ENCODE results near the gene ACOX3.
"Not testable (repeated sequence)": the region's sequence is repeated elsewhere in the genome, so short reads cannot be mapped to it uniquely, and the experiment has no call there.

Gene ACOX3

GRCh38 chr4:8386131-8386530 lies 54.4 kb downstream of the ACOX3 start:
- not testable (repeated sequence) for H3K4me1 ChIP-seq (ENCODE audit: control insufficient read depth, insufficient read depth, low read length); H3K36me3 ChIP-seq (ENCODE audit: control insufficient read depth, insufficient read depth, low read length)

GRCh38 chr4:8385611-8386010 lies 54.9 kb downstream of the ACOX3 start:
- H3K27me3 ChIP-seq (ENCODE audit: control insufficient read depth, insufficient read depth, low read length): no peaks in the 10 kb centered on the region
- no peaks in the 10 kb centered on the region for H3K36me3 ChIP-seq (ENCODE audit: control insufficient read depth, insufficient read depth, low read length)
- no peak overlapping the region for H3K9ac ChIP-seq (ENCODE audit: low read length)
- H3K9me3 ChIP-seq (ENCODE audit: control insufficient read depth, low read length): no peaks in the 10 kb centered on the region
- H3K4me3 ChIP-seq (ENCODE audit: low read length): no peak overlapping the region
- no peaks in the 10 kb centered on the region for H3K4me1 ChIP-seq (ENCODE audit: control insufficient read depth, insufficient read depth, low read length)

More at GRCh38 chr4:8386131-8386530, 54.4 kb downstream of the ACOX3 start:
- H3K9ac ChIP-seq (ENCODE audit: low read length); H3K27me3 ChIP-seq (ENCODE audit: control insufficient read depth, insufficient read depth, low read length); H3K9me3 ChIP-seq (ENCODE audit: control insufficient read depth, low read length); H3K4me3 ChIP-seq (ENCODE audit: low read length): not testable (repeated sequence)

GRCh38 chr4:8385106-8385505 lies 55.4 kb downstream of the ACOX3 start:
- H3K27me3 ChIP-seq (ENCODE audit: control insufficient read depth, insufficient read depth, low read length): no peaks in the 10 kb centered on the region
- no peak overlapping the region for H3K4me3 ChIP-seq (ENCODE audit: low read length)
- H3K36me3 ChIP-seq (ENCODE audit: control insufficient read depth, insufficient read depth, low read length): no peaks in the 10 kb centered on the region
- no peaks in the 10 kb centered on the region for H3K9me3 ChIP-seq (ENCODE audit: control insufficient read depth, low read length)
- no peak overlapping the region for H3K9ac ChIP-seq (ENCODE audit: low read length)
- H3K4me1 ChIP-seq (ENCODE audit: control insufficient read depth, insufficient read depth, low read length): no peaks in the 10 kb centered on the region

- Histone ChIP-seq H3K9ac (ENCODE audit: low read length) (no peak overlapping the region), H3K36me3 (ENCODE audit: control insufficient read depth, insufficient read depth, low read length) (no peaks in the 10 kb centered on the region), H3K4me3 (ENCODE audit: low read length) (no peak overlapping the region), H3K27me3 (ENCODE audit: control insufficient read depth, insufficient read depth, low read length) (no peaks in the 10 kb centered on the region), H3K9me3 (ENCODE audit: control insufficient read depth, low read length) (no peaks in the 10 kb centered on the region), H3K4me1 (ENCODE audit: control insufficient read depth, insufficient read depth, low read length) (no peaks in the 10 kb centered on the region)
Observed at GRCh38 chr4:8384397-8385060, 56.0 kb downstream of the ACOX3 start.

- no peak overlapping the region for H3K4me3 ChIP-seq (ENCODE audit: low read length)
- H3K27me3 ChIP-seq (ENCODE audit: control insufficient read depth, insufficient read depth, low read length): no peaks in the 10 kb centered on the region
- H3K9me3 ChIP-seq (ENCODE audit: control insufficient read depth, low read length): no peaks in the 10 kb centered on the region
- H3K9ac ChIP-seq (ENCODE audit: low read length): no peak overlapping the region
- H3K36me3 ChIP-seq (ENCODE audit: control insufficient read depth, insufficient read depth, low read length): no peaks in the 10 kb centered on the region
- no peaks in the 10 kb centered on the region for H3K4me1 ChIP-seq (ENCODE audit: control insufficient read depth, insufficient read depth, low read length)
Observed at GRCh38 chr4:8383451-8384160, 56.9 kb downstream of the ACOX3 start.

- H3K4me1 ChIP-seq (ENCODE audit: control insufficient read depth, insufficient read depth, low read length): no peaks in the 10 kb centered on the region
- H3K9ac ChIP-seq (ENCODE audit: low read length): no peak overlapping the region
- no peak overlapping the region for H3K4me3 ChIP-seq (ENCODE audit: low read length)
- no peaks in the 10 kb centered on the region for H3K27me3 ChIP-seq (ENCODE audit: control insufficient read depth, insufficient read depth, low read length)
- no peaks in the 10 kb centered on the region for H3K36me3 ChIP-seq (ENCODE audit: control insufficient read depth, insufficient read depth, low read length)
- H3K9me3 ChIP-seq (ENCODE audit: control insufficient read depth, low read length): no peaks in the 10 kb centered on the region
Observed at GRCh38 chr4:8383016-8383415, 57.5 kb downstream of the ACOX3 start.

- Histone ChIP-seq H3K27me3 (ENCODE audit: control insufficient read depth, insufficient read depth, low read length) (no peaks in the 10 kb centered on the region), H3K9ac (ENCODE audit: low read length) (no peak overlapping the region), H3K9me3 (ENCODE audit: control insufficient read depth, low read length) (no peaks in the 10 kb centered on the region), H3K4me1 (ENCODE audit: control insufficient read depth, insufficient read depth, low read length) (no peaks in the 10 kb centered on the region), H3K36me3 (ENCODE audit: control insufficient read depth, insufficient read depth, low read length) (no peaks in the 10 kb centered on the region), H3K4me3 (ENCODE audit: low read length) (no peak overlapping the region)
Observed at GRCh38 chr4:8381814-8382581, 58.5 kb downstream of the ACOX3 start.

- H3K9ac ChIP-seq (ENCODE audit: low read length): no peak overlapping the region
- H3K4me1 ChIP-seq (ENCODE audit: control insufficient read depth, insufficient read depth, low read length): no peaks in the 10 kb centered on the region
- no peak overlapping the region for H3K4me3 ChIP-seq (ENCODE audit: low read length)
- no peaks in the 10 kb centered on the region for H3K36me3 ChIP-seq (ENCODE audit: control insufficient read depth, insufficient read depth, low read length)
- no peaks in the 10 kb centered on the region for H3K9me3 ChIP-seq (ENCODE audit: control insufficient read depth, low read length)
- no peaks in the 10 kb centered on the region for H3K27me3 ChIP-seq (ENCODE audit: control insufficient read depth, insufficient read depth, low read length)
Observed at GRCh38 chr4:8380511-8381415, 59.8 kb downstream of the ACOX3 start.

- Histone ChIP-seq H3K36me3 (ENCODE audit: control insufficient read depth, insufficient read depth, low read length) (no peaks in the 10 kb centered on the region), H3K9ac (ENCODE audit: low read length) (no peak overlapping the region)
Observed at GRCh38 chr4:8379771-8380170, 60.8 kb downstream of the ACOX3 start.

GRCh38 chr4:8379281-8379680 lies 61.2 kb downstream of the ACOX3 start:
- H3K36me3 ChIP-seq (ENCODE audit: control insufficient read depth, insufficient read depth, low read length): no peaks in the 10 kb centered on the region
- H3K27me3 ChIP-seq (ENCODE audit: control insufficient read depth, insufficient read depth, low read length): no peaks in the 10 kb centered on the region
- no peaks in the 10 kb centered on the region for H3K4me1 ChIP-seq (ENCODE audit: control insufficient read depth, insufficient read depth, low read length)
- H3K9ac ChIP-seq (ENCODE audit: low read length): no peak overlapping the region
- no peaks in the 10 kb centered on the region for H3K9me3 ChIP-seq (ENCODE audit: control insufficient read depth, low read length)
- no peak overlapping the region for H3K4me3 ChIP-seq (ENCODE audit: low read length)

More at GRCh38 chr4:8379771-8380170, 60.8 kb downstream of the ACOX3 start:
- Histone ChIP-seq H3K9me3 (ENCODE audit: control insufficient read depth, low read length) (no peaks in the 10 kb centered on the region), H3K27me3 (ENCODE audit: control insufficient read depth, insufficient read depth, low read length) (no peaks in the 10 kb centered on the region), H3K4me1 (ENCODE audit: control insufficient read depth, insufficient read depth, low read length) (no peaks in the 10 kb centered on the region), H3K4me3 (ENCODE audit: low read length) (no peak overlapping the region)

- no peaks in the 10 kb centered on the region for H3K36me3 ChIP-seq (ENCODE audit: control insufficient read depth, insufficient read depth, low read length)
- no peaks in the 10 kb centered on the region for H3K9me3 ChIP-seq (ENCODE audit: control insufficient read depth, low read length)
- no peak overlapping the region for H3K4me3 ChIP-seq (ENCODE audit: low read length)
- H3K9ac ChIP-seq (ENCODE audit: low read length): no peak overlapping the region
- no peaks in the 10 kb centered on the region for H3K4me1 ChIP-seq (ENCODE audit: control insufficient read depth, insufficient read depth, low read length)
- H3K27me3 ChIP-seq (ENCODE audit: control insufficient read depth, insufficient read depth, low read length): no peaks in the 10 kb centered on the region
Observed at GRCh38 chr4:8378776-8379175, 61.7 kb downstream of the ACOX3 start.

All from mucosa of stomach (tissue), 1 donor.